Measurements from ENCODE around the gene SLC37A4.
"Not testable (repeated sequence)": the region's sequence is repeated elsewhere in the genome, so short reads cannot be mapped to it uniquely, and the experiment has no call there.

Gene SLC37A4

GRCh38 chr11:119042927-119043326 is 12.2 kb upstream of the SLC37A4 start:
- DNase-seq (ENCODE audit: low read depth in 1 of 2, low spot score in 1 of 2): no peak

GRCh38 chr11:119041821-119042514 is 11.3 kb upstream of the SLC37A4 start:
- DNase-seq (ENCODE audit: low read depth in 1 of 2, low spot score in 1 of 2): no peak

- DNase-seq (ENCODE audit: low read depth in 1 of 2, low spot score in 1 of 2): not testable (repeated sequence)
Measured at GRCh38 chr11:119039471-119039870, 8.8 kb upstream of the SLC37A4 start.

- DNase-seq (ENCODE audit: low read depth in 1 of 2, low spot score in 1 of 2): no peak
Measured at GRCh38 chr11:119038884-119039283, 8.2 kb upstream of the SLC37A4 start.

GRCh38 chr11:119034813-119035212 is 4.1 kb upstream of the SLC37A4 start:
- DNase-seq (ENCODE audit: low read depth in 1 of 2, low spot score in 1 of 2): no peak

GRCh38 chr11:119033421-119033820 is 2.7 kb upstream of the SLC37A4 start:
- DNase-seq (ENCODE audit: low read depth in 1 of 2, low spot score in 1 of 2): not testable (repeated sequence)

GRCh38 chr11:119031912-119032280 is 1.2 kb upstream of the SLC37A4 start:
- no peak for DNase-seq (ENCODE audit: low read depth in 1 of 2, low spot score in 1 of 2)

GRCh38 chr11:119030029-119030328 is 698 bp downstream of the SLC37A4 start:
- no peak for DNase-seq (ENCODE audit: low read depth in 1 of 2, low spot score in 1 of 2)

- DNase-seq (ENCODE audit: low read depth in 1 of 2, low spot score in 1 of 2): peak in 1 of 2 donors; percentile 43
Measured at GRCh38 chr11:119029340-119030028, 1.2 kb downstream of the SLC37A4 start.

GRCh38 chr11:119029069-119029339 is 1.7 kb downstream of the SLC37A4 start:
- no peak for DNase-seq (ENCODE audit: low read depth in 1 of 2, low spot score in 1 of 2)

GRCh38 chr11:119028346-119029068 is 2.2 kb downstream of the SLC37A4 start:
- DNase-seq (ENCODE audit: low read depth in 1 of 2, low spot score in 1 of 2): no peak

- no peak for DNase-seq (ENCODE audit: low read depth in 1 of 2, low spot score in 1 of 2)
Measured at GRCh38 chr11:119027561-119028345, 2.9 kb downstream of the SLC37A4 start.

- DNase-seq (ENCODE audit: low read depth in 1 of 2, low spot score in 1 of 2): no peak
Measured at GRCh38 chr11:119026970-119027369, 3.7 kb downstream of the SLC37A4 start.

- DNase-seq (ENCODE audit: low read depth in 1 of 2, low spot score in 1 of 2): no peak
Measured at GRCh38 chr11:119025978-119026766, 4.5 kb downstream of the SLC37A4 start.

- DNase-seq (ENCODE audit: low read depth in 1 of 2, low spot score in 1 of 2): no peak
Measured at GRCh38 chr11:119025541-119025940, 5.1 kb downstream of the SLC37A4 start.

GRCh38 chr11:119025099-119025473 is 5.6 kb downstream of the SLC37A4 start:
- no peak for DNase-seq (ENCODE audit: low read depth in 1 of 2, low spot score in 1 of 2)

- DNase-seq (ENCODE audit: low read depth in 1 of 2, low spot score in 1 of 2): no peak
Measured at GRCh38 chr11:119024430-119025098, 6.1 kb downstream of the SLC37A4 start.

GRCh38 chr11:119023741-119024140 is 6.9 kb downstream of the SLC37A4 start:
- no peak for DNase-seq (ENCODE audit: low read depth in 1 of 2, low spot score in 1 of 2)

GRCh38 chr11:119021631-119022030 is 9.0 kb downstream of the SLC37A4 start:
- no peak for DNase-seq (ENCODE audit: low read depth in 1 of 2, low spot score in 1 of 2)

GRCh38 chr11:119019996-119020395 is 10.7 kb downstream of the SLC37A4 start:
- no peak for DNase-seq (ENCODE audit: low read depth in 1 of 2, low spot score in 1 of 2)

All from activated CD4-positive, alpha-beta T cell treated with anti-CD3 and anti-CD28 coated beads, Interleukin-2, amount 50 U/mL, for 24 hours (primary cell).